ENCODE data around the gene CRYGN.

CRYGN gene

DNA sequence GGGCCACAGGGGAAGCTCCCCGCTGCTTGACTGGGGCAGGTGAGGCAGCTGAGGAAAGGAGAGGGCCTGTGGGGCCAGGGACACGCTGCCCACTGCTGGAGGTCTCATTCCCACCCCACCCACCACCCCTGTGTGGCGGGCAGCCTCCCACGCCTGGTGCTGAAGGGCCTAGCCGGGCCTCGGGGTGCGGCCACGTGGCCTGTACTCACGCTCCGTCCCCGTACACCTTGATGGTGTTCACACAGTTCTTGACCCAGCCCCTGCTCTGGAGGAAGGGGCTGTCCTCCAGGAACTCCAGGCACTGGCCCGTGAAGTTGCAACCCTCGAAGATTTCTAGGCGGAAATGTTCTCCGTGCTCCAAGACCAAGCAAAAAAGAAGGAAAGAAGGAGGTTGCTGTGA is 4.0 kb downstream of the CRYGN start:
- H3K4me3 ChIP-seq (ENCODE audit: low read length) = no peak overlapping the region
- TF ChIP-seq, protein P1, sequence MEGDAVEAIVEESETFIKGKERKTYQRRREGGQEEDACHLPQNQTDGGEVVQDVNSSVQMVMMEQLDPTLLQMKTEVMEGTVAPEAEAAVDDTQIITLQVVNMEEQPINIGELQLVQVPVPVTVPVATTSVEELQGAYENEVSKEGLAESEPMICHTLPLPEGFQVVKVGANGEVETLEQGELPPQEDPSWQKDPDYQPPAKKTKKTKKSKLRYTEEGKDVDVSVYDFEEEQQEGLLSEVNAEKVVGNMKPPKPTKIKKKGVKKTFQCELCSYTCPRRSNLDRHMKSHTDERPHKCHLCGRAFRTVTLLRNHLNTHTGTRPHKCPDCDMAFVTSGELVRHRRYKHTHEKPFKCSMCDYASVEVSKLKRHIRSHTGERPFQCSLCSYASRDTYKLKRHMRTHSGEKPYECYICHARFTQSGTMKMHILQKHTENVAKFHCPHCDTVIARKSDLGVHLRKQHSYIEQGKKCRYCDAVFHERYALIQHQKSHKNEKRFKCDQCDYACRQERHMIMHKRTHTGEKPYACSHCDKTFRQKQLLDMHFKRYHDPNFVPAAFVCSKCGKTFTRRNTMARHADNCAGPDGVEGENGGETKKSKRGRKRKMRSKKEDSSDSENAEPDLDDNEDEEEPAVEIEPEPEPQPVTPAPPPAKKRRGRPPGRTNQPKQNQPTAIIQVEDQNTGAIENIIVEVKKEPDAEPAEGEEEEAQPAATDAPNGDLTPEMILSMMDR (IDR thresholded peaks at IDR 0.05; ENCODE audit: insufficient read depth, low read depth, low read length, missing control alignments) = no peak
- no peak for DNase-seq (ENCODE audit: low read depth)

DNA sequence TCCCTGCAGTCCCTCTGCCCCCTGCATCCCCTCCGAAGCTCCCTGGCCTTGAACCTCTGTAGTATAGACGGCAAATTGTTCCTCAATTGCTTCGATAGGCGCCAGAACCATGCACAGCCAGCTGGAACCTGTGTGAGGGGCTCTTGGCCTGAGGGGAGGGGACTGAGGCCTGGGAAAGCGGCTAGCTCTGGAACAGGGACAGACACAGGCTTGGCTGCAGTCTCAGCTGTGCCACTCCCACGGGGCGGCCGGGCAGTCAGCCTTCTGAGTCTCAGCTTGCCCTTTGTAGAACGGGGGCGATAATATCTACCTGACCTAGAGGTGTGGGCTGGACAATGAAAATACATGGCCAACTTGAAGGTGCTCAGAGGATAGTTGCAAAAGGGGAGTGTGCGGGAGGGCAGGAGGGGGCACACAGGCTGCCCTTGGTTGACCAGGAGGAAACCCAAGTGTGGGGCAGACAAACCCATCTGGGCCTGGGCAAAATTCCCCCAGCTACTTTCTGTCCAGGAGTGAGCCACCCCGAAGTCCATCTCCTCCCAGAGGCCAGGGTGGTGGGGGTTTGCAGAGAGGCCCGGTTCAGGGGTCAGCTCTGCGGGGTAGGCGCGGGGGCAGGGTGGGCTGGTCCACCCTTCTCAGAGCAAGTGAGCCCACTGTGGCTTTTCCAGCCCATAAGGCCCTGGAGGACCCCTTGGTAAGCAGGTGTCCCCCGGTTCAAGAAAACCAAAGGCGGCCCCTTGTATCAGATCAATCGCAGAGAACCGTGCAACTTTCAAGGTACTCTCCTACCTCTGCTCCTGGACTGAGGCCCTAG is 4.6 kb downstream of the CRYGN start:
- TF ChIP-seq, protein P1 (IDR thresholded peaks at IDR 0.05; ENCODE audit: insufficient read depth, low read depth, low read length, missing control alignments) = no peak
- DNase-seq (ENCODE audit: low read depth) = no peak

DNA sequence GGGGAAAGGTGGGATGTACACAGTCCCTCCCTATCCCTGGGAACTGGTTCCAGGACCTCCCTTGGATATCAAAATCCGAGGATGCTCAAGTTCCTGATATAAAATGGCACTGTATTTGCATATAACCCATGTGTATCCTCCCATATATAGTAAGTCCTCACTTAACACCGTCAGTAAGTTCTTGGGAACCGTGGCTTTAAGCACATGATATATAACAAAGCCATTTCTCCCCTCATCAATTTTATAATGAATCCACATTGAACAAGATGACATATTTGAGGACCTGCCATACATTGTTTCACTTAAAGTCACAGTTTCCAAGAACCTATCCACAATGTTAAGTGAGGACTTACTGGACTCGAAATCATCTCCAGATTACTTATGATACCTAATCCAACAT is 5.4 kb downstream of the CRYGN start:
- DNase-seq (ENCODE audit: low read depth) = no peak
- TF ChIP-seq, protein P1 (IDR thresholded peaks at IDR 0.05; ENCODE audit: insufficient read depth, low read depth, low read length, missing control alignments) = no peak
- H3K4me3 ChIP-seq (ENCODE audit: low read length) = no peak overlapping the region

More for the DNA sequence above, 4.6 kb downstream of the CRYGN start:
- no peak overlapping the region for H3K4me3 ChIP-seq (ENCODE audit: low read length)

DNA sequence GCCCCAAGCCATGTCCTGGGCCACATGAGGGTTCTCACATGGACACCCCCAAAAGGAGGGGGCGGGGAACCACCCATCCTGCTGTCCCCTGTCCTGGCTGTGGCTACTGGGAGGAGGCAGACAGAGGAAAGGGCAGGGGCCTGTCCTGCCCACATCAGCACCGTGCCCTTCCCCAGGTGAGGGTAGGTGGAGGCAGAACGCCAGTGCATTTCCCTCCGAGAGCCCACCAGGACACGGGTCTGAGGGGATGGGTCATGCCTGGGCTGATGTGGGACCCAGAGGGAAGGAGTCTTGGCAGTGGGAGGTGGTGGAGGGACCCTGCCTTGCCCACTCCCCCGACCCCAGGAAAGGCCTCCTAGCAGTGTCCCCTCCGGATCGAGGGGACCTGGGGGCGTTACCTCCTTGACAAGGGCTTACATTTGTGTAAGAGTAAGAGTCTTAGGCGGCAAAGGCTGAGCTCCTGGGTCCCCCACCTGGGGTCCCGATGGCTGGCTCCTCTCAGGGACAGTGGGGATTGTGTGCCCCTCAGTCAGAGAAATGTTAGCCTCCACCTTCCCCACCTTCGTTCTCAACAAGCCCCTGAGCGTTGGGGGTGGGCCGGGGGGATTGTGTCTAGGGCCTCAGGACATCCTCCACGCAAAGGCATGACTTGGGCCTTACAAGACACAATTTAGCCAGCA is 6.1 kb downstream of the CRYGN start:
- H3K4me3 ChIP-seq (ENCODE audit: low read length) = no peak overlapping the region
- no peak for DNase-seq (ENCODE audit: low read depth)
- TF ChIP-seq, protein P1 (IDR thresholded peaks at IDR 0.05; ENCODE audit: insufficient read depth, low read depth, low read length, missing control alignments) = no peak

DNA sequence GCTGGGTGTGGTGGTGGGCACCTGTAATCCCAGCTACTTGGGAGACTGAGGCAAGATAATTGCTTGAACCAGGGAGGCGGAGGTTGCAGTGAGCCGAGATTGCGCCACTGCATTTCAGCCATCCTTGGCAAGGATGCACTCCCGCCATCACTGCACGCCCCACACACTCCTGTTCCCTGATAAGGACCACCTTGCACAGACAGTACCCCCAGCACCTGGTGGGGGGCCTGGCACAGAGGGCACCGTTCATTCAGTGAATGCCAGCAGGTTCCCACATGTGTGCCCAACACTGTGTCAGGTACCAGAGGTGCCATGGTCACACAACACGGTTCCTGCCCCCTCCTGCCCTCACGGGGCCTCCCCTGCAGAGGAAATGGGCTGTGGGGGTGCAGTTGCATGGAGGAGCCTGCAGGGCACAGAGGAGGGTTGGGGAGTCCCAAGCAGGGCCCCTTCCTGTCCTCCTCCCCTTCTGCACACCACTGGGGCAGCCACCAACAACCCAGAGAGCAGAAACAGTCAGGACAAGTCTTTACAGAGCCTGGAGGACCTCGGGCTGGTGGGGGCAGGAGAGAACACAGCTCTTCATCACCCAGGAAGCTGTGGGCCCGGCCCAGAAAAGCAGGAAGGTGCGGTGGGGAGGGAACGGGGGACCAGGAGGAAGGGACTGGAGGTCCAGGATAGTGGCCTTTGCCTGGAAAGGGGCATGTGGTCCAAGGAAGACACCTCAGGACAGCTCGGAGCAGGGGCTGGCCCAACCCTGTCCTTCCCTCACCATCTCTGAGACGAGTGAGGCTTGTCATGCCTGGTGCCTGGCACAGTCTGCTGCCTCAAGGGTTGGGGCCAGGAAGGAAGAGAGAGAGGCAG is 7.1 kb downstream of the CRYGN start:
- no peak overlapping the region for H3K4me3 ChIP-seq (ENCODE audit: low read length)
- TF ChIP-seq, protein P1 (IDR thresholded peaks at IDR 0.05; ENCODE audit: insufficient read depth, low read depth, low read length, missing control alignments) = peak; percentile 33
- peak; percentile 55 for DNase-seq (ENCODE audit: low read depth)

DNA sequence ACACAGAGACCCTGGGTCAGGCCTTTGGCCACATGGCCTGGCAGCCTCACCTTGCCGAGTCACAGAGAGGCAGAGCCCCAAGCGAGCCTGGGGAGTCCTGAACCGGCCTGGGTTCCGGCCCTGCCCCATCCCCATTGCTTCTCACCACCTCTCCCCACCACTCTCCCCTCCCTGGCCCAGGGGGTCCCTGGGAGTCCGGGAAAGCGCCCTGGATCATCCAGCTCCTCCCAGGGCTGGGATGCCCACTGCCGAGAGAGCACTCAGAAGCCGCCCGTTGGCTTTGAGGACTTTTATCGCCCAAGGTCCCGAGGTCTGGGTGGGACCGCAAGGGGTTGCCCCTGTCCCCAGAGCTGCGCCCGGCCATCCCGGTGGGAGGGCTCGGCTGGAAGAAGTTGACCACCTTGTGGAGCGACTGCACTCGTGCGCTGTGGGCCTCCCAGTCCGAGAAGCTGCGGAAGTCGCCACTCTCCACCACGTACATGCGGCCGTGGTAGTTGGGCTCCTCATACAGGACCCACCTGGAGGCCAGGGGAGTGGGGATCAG is 8.1 kb downstream of the CRYGN start:
- no peak for DNase-seq (ENCODE audit: low read depth)
- TF ChIP-seq, protein P1 (IDR thresholded peaks at IDR 0.05; ENCODE audit: insufficient read depth, low read depth, low read length, missing control alignments) = no peak

More for the DNA sequence above, 8.1 kb downstream of the CRYGN start:
- no peak overlapping the region for H3K4me3 ChIP-seq (ENCODE audit: low read length)
